WTC11 (cell line): ENCODE measurements around the gene NPAS3. TPM values are rescaled to one million over a fixed set of nuclear protein-coding genes. Genes with fewer than 3 reads are reported as not detected.
A peak's percentile ranks its signal among the peaks of the same experiment; 100 is the strongest.

ENCODE experiments used
- ATAC-seq: fragments of 200-7000 bp; cut with Tn5 transposase; 2 replicates; pipeline ENCODE4 v1.10.0; 2021; ENCODE audit warnings: mild to moderate bottlenecking, moderate library complexity
- CTCF ChIA-PET: fragments of 300-600 bp; sonication (Branson Sonifier 250); formaldehyde crosslinking; loops from one replicate; lab custom pipeline; 2021; ENCODE audit warnings: antibody characterized with exemption; lab: Charles Lee
- POLR2A ChIA-PET: fragments of 350-600 bp; sonication (Branson Sonifier 250); formaldehyde crosslinking; loops from one replicate; lab custom pipeline; 2021; ENCODE audit warnings: antibody characterized with exemption; lab: Charles Lee
- DNase-seq: peaks from one replicate; pipeline ENCODE4 v3.0.0; 2021; ENCODE audit warnings: low spot score
- H3K27ac Mint-ChIP-seq: 2 replicates; pipeline ENCODE4 v1.8.0; 2021; ENCODE audit warnings: mixed read lengths
- H3K27me3 Mint-ChIP-seq: 2 replicates; pipeline ENCODE4 v1.8.0; 2021; ENCODE audit warnings: low read depth, mild to moderate bottlenecking, moderate library complexity, mixed read lengths
- H3K36me3 Mint-ChIP-seq: 2 replicates; pipeline ENCODE4 v1.8.0; 2021; ENCODE audit warnings: mixed read lengths
- H3K4me1 Mint-ChIP-seq: 2 replicates; pipeline ENCODE4 v1.8.0; 2022; ENCODE audit warnings: mixed read lengths
- H3K4me3 Mint-ChIP-seq: 2 replicates; pipeline ENCODE4 v1.8.0; 2021; ENCODE audit warnings: mild to moderate bottlenecking, moderate library complexity, mixed read lengths
- H3K9me3 Mint-ChIP-seq: 2 replicates; pipeline ENCODE4 v1.8.0; 2021; ENCODE audit warnings: mixed read lengths
- ATF1 ChIP-seq: sonication (generic); formaldehyde crosslinking; IDR thresholded peaks from 2 replicates; pipeline ENCODE4 v1.8.1; 2023; ENCODE audit warnings: mild to moderate bottlenecking, moderate library complexity, missing genetic modification reagents
- ELF4 ChIP-seq: sonication (generic); formaldehyde crosslinking; IDR thresholded peaks from 2 replicates; pipeline ENCODE4 v1.8.1; 2022; ENCODE audit warnings: low read depth, mild to moderate bottlenecking, moderate library complexity, missing genetic modification reagents
- GABPB1 ChIP-seq: sonication (generic); formaldehyde crosslinking; IDR thresholded peaks from 2 replicates; pipeline ENCODE4 v1.8.1; 2023; ENCODE audit warnings: mild to moderate bottlenecking, missing genetic modification reagents
- HMGA2 ChIP-seq: fragments of 250-450 bp; sonication (Bioruptor Pico); IDR thresholded peaks from 2 replicates; pipeline ENCODE4 v1.4.0; 2021; ENCODE audit warnings: mild to moderate bottlenecking, moderate library complexity
- IRF2 ChIP-seq: sonication (generic); formaldehyde crosslinking; IDR thresholded peaks from 2 replicates; pipeline ENCODE4 v1.8.0; 2022; ENCODE audit warnings: low read depth, missing genetic modification reagents, borderline replicate concordance
- NFYB ChIP-seq: sonication (generic); formaldehyde crosslinking; conservative IDR thresholded peaks from 2 replicates; pipeline ENCODE4 v1.8.0; 2022; ENCODE audit warnings: low read depth, missing genetic modification reagents
- OVOL2 ChIP-seq: fragments of 250-450 bp; sonication (Bioruptor Pico); IDR thresholded peaks from 2 replicates; pipeline ENCODE4 v1.9.0; 2021; ENCODE audit warnings: mild to moderate bottlenecking, borderline replicate concordance
- SOX15 ChIP-seq: fragments of 250-450 bp; sonication (Bioruptor Pico); IDR thresholded peaks from 2 replicates; pipeline ENCODE4 v1.9.0; 2021; ENCODE audit warnings: mild to moderate bottlenecking
- ZNF138 ChIP-seq: sonication (generic); formaldehyde crosslinking; conservative IDR thresholded peaks from 2 replicates; pipeline ENCODE4 v1.8.1; 2022; ENCODE audit warnings: mild to moderate bottlenecking, moderate library complexity, missing genetic modification reagents
- ZNF219 ChIP-seq: sonication (generic); formaldehyde crosslinking; IDR thresholded peaks from 2 replicates; pipeline ENCODE4 v1.8.0; 2023; ENCODE audit warnings: missing genetic modification reagents, mild to moderate bottlenecking, borderline replicate concordance
- ZNF317 ChIP-seq: sonication (generic); formaldehyde crosslinking; IDR thresholded peaks from 2 replicates; pipeline ENCODE4 v1.8.1; 2023; ENCODE audit warnings: low read depth, mild to moderate bottlenecking, moderate library complexity, missing genetic modification reagents, borderline replicate concordance
- ZNF423 ChIP-seq: fragments of 250-450 bp; sonication (Bioruptor Pico); IDR thresholded peaks from 2 replicates; pipeline ENCODE4 v2.1.2; 2022; ENCODE audit warnings: mild to moderate bottlenecking, moderate library complexity
- total RNA-seq: library from RNA; stranded (reverse); gene quantifications from 3 replicates; pipeline ENCODE4 v1.2.3, GENCODE V29; 2021
- TF ChIP-seq, protein P1 (sequence below): fragments of 200-600 bp; IDR thresholded peaks from 2 replicates; pipeline ENCODE4 v1.8.0; 2022; ENCODE audit warnings: antibody characterized with exemption
- TF ChIP-seq, protein P2 (sequence below): fragments of 250-450 bp; sonication (Bioruptor Pico); IDR thresholded peaks from 2 replicates; pipeline ENCODE4 v2.1.2; 2022; ENCODE audit warnings: mild to moderate bottlenecking, moderate library complexity
- TF ChIP-seq, protein P3 (sequence below): fragments of 250-450 bp; sonication (Bioruptor Pico); IDR thresholded peaks from 2 replicates; pipeline ENCODE4 v1.8.0; 2021; ENCODE audit warnings: mild to moderate bottlenecking
- TF ChIP-seq, protein P4 (sequence below): sonication (generic); formaldehyde crosslinking; IDR thresholded peaks from 2 replicates; pipeline ENCODE4 v1.8.0; 2023; ENCODE audit warnings: missing genetic modification reagents, mild to moderate bottlenecking, borderline replicate concordance
- TF ChIP-seq, protein P5 (sequence below): sonication (generic); formaldehyde crosslinking; IDR thresholded peaks from 2 replicates; pipeline ENCODE4 v1.8.0; 2022; ENCODE audit warnings: mild to moderate bottlenecking, missing genetic modification reagents
- TF ChIP-seq, protein P6 (sequence below): sonication (generic); formaldehyde crosslinking; IDR thresholded peaks from 2 replicates; pipeline ENCODE4 v1.8.0; 2023; ENCODE audit warnings: missing genetic modification reagents
- TF ChIP-seq, protein P7 (sequence below): sonication (generic); formaldehyde crosslinking; IDR thresholded peaks from 2 replicates; pipeline ENCODE4 v1.8.1; 2022; ENCODE audit warnings: low read depth, mild to moderate bottlenecking, moderate library complexity, missing genetic modification reagents, borderline replicate concordance

The NPAS3 gene
- total RNA-seq, 1 experiment from 2014 or later = 3.2 TPM

DNA sequence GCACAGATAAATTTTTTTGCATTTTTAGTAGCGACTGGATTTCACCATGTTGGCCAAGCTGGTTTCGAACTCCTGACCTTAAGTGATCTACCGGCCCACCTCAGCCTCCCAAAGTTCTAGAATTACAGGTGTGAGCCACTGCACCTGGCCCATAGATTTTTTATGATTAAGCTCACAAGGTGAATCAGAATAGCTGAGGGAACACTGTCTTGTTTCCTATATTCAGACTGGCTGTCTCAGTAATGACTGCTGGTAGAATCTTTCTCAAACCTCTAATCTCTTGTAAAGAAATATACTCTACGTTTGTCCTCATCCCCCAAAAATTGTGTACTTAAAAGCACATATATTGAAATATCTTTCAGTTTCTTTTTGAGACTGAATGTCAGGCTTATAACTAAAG lies 650.1 kb downstream of the NPAS3 start (continued):
- TF ChIP-seq, protein P1, sequence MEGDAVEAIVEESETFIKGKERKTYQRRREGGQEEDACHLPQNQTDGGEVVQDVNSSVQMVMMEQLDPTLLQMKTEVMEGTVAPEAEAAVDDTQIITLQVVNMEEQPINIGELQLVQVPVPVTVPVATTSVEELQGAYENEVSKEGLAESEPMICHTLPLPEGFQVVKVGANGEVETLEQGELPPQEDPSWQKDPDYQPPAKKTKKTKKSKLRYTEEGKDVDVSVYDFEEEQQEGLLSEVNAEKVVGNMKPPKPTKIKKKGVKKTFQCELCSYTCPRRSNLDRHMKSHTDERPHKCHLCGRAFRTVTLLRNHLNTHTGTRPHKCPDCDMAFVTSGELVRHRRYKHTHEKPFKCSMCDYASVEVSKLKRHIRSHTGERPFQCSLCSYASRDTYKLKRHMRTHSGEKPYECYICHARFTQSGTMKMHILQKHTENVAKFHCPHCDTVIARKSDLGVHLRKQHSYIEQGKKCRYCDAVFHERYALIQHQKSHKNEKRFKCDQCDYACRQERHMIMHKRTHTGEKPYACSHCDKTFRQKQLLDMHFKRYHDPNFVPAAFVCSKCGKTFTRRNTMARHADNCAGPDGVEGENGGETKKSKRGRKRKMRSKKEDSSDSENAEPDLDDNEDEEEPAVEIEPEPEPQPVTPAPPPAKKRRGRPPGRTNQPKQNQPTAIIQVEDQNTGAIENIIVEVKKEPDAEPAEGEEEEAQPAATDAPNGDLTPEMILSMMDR = no peak
- no peak for TF ChIP-seq SOX15 (CRISPR knock-in tag)
- TF ChIP-seq, protein P2, sequence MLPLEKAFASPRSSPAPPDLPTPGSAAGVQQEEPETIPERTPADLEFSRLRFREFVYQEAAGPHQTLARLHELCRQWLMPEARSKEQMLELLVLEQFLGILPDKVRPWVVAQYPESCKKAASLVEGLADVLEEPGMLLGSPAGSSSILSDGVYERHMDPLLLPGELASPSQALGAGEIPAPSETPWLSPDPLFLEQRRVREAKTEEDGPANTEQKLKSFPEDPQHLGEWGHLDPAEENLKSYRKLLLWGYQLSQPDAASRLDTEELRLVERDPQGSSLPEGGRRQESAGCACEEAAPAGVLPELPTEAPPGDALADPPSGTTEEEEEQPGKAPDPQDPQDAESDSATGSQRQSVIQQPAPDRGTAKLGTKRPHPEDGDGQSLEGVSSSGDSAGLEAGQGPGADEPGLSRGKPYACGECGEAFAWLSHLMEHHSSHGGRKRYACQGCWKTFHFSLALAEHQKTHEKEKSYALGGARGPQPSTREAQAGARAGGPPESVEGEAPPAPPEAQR (CRISPR knock-in tag) = no peak
- TF ChIP-seq IRF2 = no peak
- no peak for TF ChIP-seq OVOL2 (CRISPR knock-in tag)
- TF ChIP-seq NFYB (CRISPR knock-in tag) = no peak
- TF ChIP-seq, protein P3, sequence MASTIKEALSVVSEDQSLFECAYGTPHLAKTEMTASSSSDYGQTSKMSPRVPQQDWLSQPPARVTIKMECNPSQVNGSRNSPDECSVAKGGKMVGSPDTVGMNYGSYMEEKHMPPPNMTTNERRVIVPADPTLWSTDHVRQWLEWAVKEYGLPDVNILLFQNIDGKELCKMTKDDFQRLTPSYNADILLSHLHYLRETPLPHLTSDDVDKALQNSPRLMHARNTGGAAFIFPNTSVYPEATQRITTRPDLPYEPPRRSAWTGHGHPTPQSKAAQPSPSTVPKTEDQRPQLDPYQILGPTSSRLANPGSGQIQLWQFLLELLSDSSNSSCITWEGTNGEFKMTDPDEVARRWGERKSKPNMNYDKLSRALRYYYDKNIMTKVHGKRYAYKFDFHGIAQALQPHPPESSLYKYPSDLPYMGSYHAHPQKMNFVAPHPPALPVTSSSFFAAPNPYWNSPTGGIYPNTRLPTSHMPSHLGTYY (CRISPR knock-in tag) = no peak
- TF ChIP-seq HMGA2 (CRISPR knock-in tag) = no peak
- TF ChIP-seq ZNF423 (CRISPR knock-in tag) = no peak

DNA sequence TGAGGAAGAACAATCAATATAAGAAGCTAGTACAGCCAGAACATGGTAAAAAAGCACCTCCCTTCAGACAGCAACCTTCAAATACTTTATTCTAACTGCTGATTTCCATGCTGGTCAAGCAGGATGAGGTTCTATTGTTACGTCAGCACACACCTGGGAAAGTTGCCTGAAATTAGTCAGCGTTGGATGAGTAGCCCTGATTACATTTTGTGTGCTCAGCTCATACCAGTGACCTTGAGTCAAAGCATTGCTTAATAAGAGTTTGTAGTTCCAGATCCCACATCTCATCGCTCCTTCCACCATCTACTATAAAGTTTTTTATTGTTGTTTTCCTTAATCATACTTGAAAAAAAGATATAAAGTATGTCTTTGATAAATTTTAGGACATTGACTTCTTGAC lies 650.7 kb downstream of the NPAS3 start:
- TF ChIP-seq ZNF423 (CRISPR knock-in tag) = no peak
- TF ChIP-seq GABPB1 (CRISPR knock-in tag) = 0 out of 2 replicates have a peak, but pooled peaks have one; percentile 16
- no peak for TF ChIP-seq ZNF219 (CRISPR knock-in tag)
- no peak for TF ChIP-seq HMGA2 (CRISPR knock-in tag)
- no peak for TF ChIP-seq ATF1 (CRISPR knock-in tag)
- ATAC-seq = no peak
- H3K4me3 Mint-ChIP-seq = no peak overlapping the region
- H3K4me1 Mint-ChIP-seq = peaks cover 26% of the 10 kb centered on the region
- no peak overlapping the region for H3K27ac Mint-ChIP-seq
- no peaks in the 10 kb centered on the region for H3K36me3 Mint-ChIP-seq
- H3K27me3 Mint-ChIP-seq = peaks cover 2% of the 10 kb centered on the region; the same call in 1 of the 2 replicates
- H3K9me3 Mint-ChIP-seq = no peaks in the 10 kb centered on the region
- CTCF ChIA-PET = no interaction called here
- no peak for DNase-seq
- POLR2A ChIA-PET = no interaction called here

DNA sequence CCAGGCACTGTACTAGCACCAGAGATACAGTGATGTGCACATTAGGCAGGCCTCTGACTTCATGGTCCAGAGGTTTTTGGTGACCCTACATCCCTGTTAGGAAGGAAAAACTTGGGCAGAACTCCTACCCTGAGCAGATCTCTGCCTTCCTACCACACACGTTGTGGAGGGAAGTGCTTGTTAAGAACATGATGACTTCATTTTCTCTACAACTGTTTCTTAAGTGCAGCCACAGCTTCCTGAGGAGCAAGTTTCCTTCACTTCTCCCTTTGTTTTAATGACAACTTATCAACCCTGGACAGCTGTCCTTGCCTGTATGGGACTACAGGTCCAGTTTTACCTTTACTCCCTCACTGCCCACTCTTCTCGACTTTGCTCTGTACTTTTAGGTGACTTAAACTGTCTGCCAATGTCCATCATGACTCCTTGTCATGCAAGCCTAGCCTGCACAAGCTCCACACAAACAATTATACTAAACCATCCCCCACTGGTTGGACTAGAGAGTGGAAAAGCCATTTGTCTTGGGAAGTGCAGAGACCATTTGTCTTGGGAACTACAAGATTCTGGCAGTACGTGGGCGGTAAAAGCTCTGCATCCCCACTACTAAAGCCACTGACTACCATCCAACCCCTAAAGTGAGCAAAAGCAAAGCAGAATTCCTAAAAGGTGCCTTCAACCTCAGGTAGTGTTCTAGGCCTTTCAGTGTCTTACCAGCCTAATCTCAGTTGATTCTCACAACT lies 652.4 kb downstream of the NPAS3 start:
- Mint-ChIP-seq H3K27ac (no peak overlapping the region), H3K36me3 (no peaks in the 10 kb centered on the region), H3K4me3 (no peak overlapping the region), H3K9me3 (no peaks in the 10 kb centered on the region), H3K27me3 (peaks cover 2% of the 10 kb centered on the region; the same call in 1 of the 2 replicates), H3K4me1 (peaks cover 12% of the 10 kb centered on the region; the same call in 1 of the 2 replicates)
- POLR2A ChIA-PET = no interaction called here
- CTCF ChIA-PET = no interaction called here
- ATAC-seq (no peak), DNase-seq (no peak)
- TF ChIP-seq, protein P4, sequence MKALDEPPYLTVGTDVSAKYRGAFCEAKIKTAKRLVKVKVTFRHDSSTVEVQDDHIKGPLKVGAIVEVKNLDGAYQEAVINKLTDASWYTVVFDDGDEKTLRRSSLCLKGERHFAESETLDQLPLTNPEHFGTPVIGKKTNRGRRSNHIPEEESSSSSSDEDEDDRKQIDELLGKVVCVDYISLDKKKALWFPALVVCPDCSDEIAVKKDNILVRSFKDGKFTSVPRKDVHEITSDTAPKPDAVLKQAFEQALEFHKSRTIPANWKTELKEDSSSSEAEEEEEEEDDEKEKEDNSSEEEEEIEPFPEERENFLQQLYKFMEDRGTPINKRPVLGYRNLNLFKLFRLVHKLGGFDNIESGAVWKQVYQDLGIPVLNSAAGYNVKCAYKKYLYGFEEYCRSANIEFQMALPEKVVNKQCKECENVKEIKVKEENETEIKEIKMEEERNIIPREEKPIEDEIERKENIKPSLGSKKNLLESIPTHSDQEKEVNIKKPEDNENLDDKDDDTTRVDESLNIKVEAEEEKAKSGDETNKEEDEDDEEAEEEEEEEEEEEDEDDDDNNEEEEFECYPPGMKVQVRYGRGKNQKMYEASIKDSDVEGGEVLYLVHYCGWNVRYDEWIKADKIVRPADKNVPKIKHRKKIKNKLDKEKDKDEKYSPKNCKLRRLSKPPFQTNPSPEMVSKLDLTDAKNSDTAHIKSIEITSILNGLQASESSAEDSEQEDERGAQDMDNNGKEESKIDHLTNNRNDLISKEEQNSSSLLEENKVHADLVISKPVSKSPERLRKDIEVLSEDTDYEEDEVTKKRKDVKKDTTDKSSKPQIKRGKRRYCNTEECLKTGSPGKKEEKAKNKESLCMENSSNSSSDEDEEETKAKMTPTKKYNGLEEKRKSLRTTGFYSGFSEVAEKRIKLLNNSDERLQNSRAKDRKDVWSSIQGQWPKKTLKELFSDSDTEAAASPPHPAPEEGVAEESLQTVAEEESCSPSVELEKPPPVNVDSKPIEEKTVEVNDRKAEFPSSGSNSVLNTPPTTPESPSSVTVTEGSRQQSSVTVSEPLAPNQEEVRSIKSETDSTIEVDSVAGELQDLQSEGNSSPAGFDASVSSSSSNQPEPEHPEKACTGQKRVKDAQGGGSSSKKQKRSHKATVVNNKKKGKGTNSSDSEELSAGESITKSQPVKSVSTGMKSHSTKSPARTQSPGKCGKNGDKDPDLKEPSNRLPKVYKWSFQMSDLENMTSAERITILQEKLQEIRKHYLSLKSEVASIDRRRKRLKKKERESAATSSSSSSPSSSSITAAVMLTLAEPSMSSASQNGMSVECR (CRISPR knock-in tag) = no peak
- TF ChIP-seq, protein P5, sequence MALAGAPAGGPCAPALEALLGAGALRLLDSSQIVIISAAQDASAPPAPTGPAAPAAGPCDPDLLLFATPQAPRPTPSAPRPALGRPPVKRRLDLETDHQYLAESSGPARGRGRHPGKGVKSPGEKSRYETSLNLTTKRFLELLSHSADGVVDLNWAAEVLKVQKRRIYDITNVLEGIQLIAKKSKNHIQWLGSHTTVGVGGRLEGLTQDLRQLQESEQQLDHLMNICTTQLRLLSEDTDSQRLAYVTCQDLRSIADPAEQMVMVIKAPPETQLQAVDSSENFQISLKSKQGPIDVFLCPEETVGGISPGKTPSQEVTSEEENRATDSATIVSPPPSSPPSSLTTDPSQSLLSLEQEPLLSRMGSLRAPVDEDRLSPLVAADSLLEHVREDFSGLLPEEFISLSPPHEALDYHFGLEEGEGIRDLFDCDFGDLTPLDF = no peak
- TF ChIP-seq ZNF317 (CRISPR knock-in tag) (no peak), ZNF138 (no peak), OVOL2 (CRISPR knock-in tag) (no peak), ELF4 (CRISPR knock-in tag) (no peak)
- TF ChIP-seq, protein P6, sequence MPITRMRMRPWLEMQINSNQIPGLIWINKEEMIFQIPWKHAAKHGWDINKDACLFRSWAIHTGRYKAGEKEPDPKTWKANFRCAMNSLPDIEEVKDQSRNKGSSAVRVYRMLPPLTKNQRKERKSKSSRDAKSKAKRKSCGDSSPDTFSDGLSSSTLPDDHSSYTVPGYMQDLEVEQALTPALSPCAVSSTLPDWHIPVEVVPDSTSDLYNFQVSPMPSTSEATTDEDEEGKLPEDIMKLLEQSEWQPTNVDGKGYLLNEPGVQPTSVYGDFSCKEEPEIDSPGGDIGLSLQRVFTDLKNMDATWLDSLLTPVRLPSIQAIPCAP = no peak
- TF ChIP-seq, protein P7, sequence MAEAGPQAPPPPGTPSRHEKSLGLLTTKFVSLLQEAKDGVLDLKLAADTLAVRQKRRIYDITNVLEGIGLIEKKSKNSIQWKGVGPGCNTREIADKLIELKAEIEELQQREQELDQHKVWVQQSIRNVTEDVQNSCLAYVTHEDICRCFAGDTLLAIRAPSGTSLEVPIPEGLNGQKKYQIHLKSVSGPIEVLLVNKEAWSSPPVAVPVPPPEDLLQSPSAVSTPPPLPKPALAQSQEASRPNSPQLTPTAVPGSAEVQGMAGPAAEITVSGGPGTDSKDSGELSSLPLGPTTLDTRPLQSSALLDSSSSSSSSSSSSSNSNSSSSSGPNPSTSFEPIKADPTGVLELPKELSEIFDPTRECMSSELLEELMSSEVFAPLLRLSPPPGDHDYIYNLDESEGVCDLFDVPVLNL = no peak
